GM12801 (cell line): Measurements from ENCODE around the gene MAD1L1.

Experiments
- TF ChIP-seq, protein P1 (sequence below): IDR thresholded peaks from one replicate; pipeline ENCODE4 v1.5.1; 2011; ENCODE audit warnings: control low read depth; ENCODE audit not compliant: insufficient read length; ENCODE audit errors: extremely low read depth

The MAD1L1 gene

DNA sequence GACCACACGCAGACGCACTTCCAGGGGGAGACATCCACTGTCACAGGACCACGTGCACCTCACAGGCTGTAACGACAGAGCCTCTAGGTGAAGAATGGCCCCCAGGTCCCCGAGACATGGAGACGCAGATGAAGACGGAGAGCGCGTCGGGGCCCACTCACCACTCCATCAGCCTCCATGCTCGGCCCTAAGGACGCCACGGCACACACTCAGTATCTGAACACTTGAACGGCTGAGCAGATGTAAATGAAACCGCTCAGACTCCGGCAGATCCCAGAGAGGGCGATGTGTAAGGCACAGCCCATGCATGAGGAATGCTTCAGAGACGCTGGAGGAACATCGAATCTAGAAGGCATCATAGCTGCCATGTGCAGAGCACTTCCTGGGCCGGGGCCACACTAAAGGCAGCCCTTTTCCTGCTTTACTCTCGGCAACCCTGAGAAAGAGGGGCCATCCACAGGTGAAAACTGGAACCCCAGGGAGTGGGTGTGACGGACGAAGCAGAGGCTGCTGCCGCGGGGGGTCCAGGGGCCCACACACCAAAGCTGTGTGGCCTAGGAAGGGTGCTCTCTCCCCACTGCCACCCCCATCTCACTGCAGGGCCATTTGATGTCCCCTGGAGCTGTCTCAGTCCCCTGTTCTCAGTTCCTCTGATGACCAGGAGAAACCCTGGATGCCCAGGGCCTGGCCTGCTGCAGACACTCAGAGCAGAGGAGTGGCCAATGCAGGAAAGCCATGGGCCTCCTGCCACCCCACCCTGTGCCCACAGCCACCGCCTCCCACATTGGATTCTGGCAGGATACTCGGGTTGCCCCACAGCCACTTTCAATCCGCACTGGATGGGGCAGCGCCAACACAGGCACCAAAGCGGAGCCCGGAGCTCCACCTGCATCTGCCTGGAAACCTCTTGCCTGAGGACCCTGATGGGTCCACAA lies 253.8 kb downstream of the MAD1L1 start:
- TF ChIP-seq, protein P1, sequence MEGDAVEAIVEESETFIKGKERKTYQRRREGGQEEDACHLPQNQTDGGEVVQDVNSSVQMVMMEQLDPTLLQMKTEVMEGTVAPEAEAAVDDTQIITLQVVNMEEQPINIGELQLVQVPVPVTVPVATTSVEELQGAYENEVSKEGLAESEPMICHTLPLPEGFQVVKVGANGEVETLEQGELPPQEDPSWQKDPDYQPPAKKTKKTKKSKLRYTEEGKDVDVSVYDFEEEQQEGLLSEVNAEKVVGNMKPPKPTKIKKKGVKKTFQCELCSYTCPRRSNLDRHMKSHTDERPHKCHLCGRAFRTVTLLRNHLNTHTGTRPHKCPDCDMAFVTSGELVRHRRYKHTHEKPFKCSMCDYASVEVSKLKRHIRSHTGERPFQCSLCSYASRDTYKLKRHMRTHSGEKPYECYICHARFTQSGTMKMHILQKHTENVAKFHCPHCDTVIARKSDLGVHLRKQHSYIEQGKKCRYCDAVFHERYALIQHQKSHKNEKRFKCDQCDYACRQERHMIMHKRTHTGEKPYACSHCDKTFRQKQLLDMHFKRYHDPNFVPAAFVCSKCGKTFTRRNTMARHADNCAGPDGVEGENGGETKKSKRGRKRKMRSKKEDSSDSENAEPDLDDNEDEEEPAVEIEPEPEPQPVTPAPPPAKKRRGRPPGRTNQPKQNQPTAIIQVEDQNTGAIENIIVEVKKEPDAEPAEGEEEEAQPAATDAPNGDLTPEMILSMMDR: no peak

DNA sequence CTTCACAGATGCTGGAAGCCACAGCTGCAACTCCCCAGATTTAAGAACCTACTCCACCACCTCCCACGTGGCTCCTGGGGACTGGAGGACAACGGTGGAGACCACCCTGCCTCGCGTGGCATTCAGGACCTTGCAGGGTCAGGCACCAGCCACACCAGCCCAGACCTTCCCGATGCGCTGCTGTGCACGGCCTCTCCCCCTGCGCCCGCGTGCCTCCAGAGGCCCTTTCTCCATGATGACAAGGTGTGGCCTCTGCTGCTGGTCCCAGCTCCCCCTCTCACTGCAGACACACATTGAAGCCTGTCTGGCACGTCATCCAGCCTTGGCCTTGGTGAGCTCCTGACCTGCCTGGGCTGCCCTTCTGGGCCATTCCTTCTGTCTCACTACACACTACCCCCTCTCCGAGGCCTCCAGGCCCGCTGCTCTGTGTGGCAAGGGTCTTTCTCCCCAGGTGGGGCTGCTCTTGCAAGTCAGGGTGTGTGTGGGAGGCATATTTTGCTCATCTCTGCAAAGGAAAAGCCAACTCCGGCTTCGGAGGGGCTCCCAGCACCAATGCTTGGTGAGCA lies 254.8 kb downstream of the MAD1L1 start:
- TF ChIP-seq, protein P1: no peak

DNA sequence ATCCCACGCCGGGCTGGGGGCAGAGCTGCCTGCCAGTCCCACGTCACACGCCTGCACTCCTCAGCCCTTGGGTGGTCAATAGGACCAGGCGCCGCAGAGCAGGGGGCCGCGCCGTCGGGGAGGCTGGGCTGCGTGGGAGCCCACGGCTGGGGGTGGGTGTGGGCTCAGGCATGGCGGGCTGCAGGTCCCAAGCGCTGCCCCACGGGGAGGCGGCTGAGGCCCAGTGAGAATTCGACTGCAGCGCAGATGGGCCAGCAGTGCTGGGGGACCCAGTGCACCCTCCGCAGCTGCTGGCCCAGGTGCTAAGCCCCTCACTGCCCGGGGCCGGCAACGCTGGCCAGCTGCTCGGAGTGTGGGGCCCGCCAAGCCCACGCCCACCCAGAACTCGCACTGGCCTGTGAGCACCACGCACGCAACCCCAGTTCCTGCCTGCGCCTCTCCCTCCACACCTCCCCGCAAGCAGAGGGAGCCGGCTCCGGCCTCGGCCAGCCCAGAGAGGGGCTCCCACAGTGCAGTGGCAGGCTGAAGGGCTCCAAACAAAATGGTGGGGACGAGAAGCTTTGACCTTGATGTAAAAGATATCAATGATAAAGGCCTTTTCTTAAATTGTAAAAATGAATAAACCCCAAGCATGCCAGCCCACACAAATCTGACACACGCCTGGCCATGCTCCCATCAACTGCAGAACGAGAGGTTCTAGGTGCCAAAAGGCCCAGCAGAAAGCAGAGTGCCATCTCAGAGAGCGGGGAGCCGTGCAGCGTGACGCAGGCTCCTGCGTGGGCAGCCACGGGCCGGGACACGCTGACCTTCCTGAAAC lies 255.5 kb downstream of the MAD1L1 start:
- TF ChIP-seq, protein P1: no peak

DNA sequence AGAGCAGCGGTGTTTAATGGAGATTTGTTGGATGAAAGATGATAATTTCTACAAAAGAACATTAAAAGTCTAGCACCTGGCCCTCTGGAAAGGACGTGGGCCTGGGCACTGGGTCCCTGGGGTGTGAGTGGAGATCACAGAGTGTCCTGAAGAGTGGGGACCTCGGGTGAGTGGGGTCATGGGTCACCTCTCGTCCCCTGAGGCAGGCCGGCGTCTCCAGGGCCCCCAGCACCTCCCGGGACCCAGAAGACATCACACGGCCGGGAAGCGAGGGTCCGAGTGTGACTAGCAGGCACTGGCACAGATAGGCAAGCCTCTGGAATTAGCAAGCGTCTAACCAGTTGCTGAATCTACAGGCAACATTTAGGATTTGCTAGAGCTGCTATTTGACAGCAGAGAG lies 257.2 kb downstream of the MAD1L1 start:
- TF ChIP-seq, protein P1: no peak

DNA sequence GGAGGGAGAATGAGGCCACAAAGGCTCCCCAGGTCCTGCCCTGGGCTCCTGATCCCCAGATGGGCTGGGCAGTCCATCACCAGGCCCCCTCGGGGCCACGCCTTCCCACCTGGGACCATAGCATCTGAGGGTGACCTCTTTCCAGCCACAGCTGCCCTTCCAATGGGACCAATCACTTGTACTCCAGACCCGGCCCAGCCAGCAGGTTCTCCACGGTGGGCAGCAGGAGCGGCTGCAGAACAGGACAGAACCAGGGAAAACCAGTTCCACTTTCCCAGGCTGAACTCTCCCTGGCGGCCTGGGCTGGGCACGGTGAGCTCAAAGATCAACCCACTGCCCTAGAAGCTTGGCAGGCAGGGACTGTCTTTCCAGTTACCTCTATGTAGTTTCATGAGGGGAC lies 257.6 kb downstream of the MAD1L1 start:
- TF ChIP-seq, protein P1: no peak

DNA sequence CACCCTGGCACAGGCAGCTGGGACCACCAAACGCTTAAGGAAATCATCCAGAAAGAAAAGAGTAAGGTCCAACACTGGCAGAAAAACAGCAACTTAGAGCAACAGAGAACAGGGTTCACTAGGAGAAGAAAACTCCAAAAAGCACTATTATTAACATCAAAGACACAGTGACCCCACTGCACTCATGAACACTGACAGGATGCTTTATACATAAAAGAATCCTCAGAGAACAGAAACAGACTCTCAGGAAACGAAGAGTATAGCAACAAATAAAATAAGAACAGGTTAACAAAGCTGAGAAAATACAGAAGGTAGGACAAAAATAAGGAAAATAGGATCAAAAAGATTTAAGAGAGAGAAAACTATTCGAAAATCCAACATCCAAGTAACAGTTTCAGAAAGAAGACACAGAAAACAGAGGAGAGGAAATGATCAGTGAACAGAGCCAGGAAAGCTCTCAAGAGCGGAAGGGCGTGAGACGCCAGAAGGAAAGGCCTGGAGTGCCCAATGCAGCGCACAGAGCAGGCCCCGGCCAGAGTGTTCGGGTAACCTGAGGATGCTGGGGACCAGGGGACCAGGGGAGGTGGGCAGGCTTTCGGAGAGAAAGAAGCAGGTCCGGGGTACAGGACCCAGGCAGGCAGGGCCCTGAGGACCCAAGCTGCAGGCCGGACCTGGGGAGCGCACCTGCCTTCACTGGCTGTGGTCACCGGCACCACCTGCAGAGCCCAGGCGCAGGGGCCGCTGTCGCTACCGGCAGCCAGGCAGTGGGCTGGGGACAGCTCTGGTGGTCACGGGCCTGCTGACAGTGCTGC lies 258.2 kb downstream of the MAD1L1 start:
- TF ChIP-seq, protein P1: no peak
